K562 (cell line): ENCODE results near the gene SRL. TPM values are rescaled to one million over a fixed set of nuclear protein-coding genes. Genes with fewer than 3 reads are reported as not detected.

Source experiments
- CCAR2 ChIP-seq: fragments of 200-400 bp; formaldehyde crosslinking; IDR thresholded peaks from 2 replicates; pipeline ENCODE4 v1.6.1; 2017; ENCODE audit warnings: mild to moderate bottlenecking, low read depth, low read length
- COPS2 ChIP-seq: fragments of 450-650 bp; conservative IDR thresholded peaks from 2 replicates; pipeline ENCODE4 v1.6.1; 2016; ENCODE audit warnings: mild to moderate bottlenecking, moderate library complexity
- ETS2 ChIP-seq: IDR thresholded peaks from 2 replicates; pipeline ENCODE4 v1.6.1; 2016; ENCODE audit warnings: borderline replicate concordance, missing genetic modification characterization, mild to moderate bottlenecking, moderate library complexity, missing compliant biosample characterization; ENCODE audit not compliant: poor library complexity, severe bottlenecking
- GATAD2A ChIP-seq: fragments of 450-650 bp; IDR thresholded peaks from 2 replicates; pipeline ENCODE4 v1.6.1; 2017
- JUND ChIP-seq, 2 experiments: IDR thresholded peaks; 2 replicates in 1 of 2; 3 replicates in 1 of 2; pipeline ENCODE4 v1.6.1; 2011; ENCODE audit warnings: borderline replicate concordance in 2 of 2, low read depth in 2 of 2, low read length in 2 of 2, improper control_type of control experiment in 1 of 2, missing biosample characterization in 1 of 2, missing genetic modification characterization in 1 of 2, missing genetic modification reagents in 1 of 2
- NR2C2 ChIP-seq, 2 experiments: fragments of 200-800 bp in 1 of 2; sonication (Bioruptor generic) in 1 of 2; sonication (generic) in 1 of 2; formaldehyde crosslinking in 1 of 2; IDR thresholded peaks; 2 replicates each; pipeline versions ENCODE4 v1.6.1 to v1.8.0; 2016 to 2022; ENCODE audit warnings: mild to moderate bottlenecking in 1 of 2, missing compliant biosample characterization in 1 of 2, missing genetic modification characterization in 1 of 2, missing genetic modification reagents in 1 of 2
- RBM39 ChIP-seq: fragments of 200-400 bp; formaldehyde crosslinking; optimal IDR thresholded peaks from 2 replicates; pipeline ENCODE3; 2018; ENCODE audit warnings: low read depth, low read length
- SMAD4 ChIP-seq: fragments of 250-450 bp; sonication (Bioruptor Pico); conservative IDR thresholded peaks from 2 replicates; pipeline ENCODE4 v1.8.0; 2021; ENCODE audit warnings: inconsistent platforms, mild to moderate bottlenecking, moderate library complexity
- SRSF9 ChIP-seq: fragments of 200-400 bp; formaldehyde crosslinking; IDR thresholded peaks from 2 replicates; pipeline ENCODE4 v1.6.1; 2017; ENCODE audit warnings: low read depth, low read length, borderline replicate concordance
- SUPT5H ChIP-seq: fragments of 450-650 bp; IDR thresholded peaks from 2 replicates; pipeline ENCODE4 v1.6.1; 2016
- TAL1 ChIP-seq: fragments of 450-650 bp; IDR thresholded peaks from 2 replicates; pipeline ENCODE4 v1.6.1; 2016; ENCODE audit warnings: mild to moderate bottlenecking
- TARDBP ChIP-seq: fragments of 450-650 bp; IDR thresholded peaks from 2 replicates; pipeline ENCODE4 v1.6.1; 2016
- ZBTB17 ChIP-seq: fragments of 450-650 bp; formaldehyde crosslinking; IDR thresholded peaks from 2 replicates; pipeline ENCODE4 v1.4.0; 2020; ENCODE audit warnings: mild to moderate bottlenecking
- ZC3H4 ChIP-seq: sonication (generic); formaldehyde crosslinking; IDR thresholded peaks from 2 replicates; pipeline ENCODE4 v1.9.0; 2021; ENCODE audit warnings: missing genetic modification reagents, borderline replicate concordance
- ZNF253 ChIP-seq: fragments of 250-450 bp; sonication (Bioruptor Pico); conservative IDR thresholded peaks from 2 replicates; pipeline ENCODE4 v1.6.1; 2021; ENCODE audit warnings: mild to moderate bottlenecking
- ZNF354B ChIP-seq: fragments of 250-450 bp; sonication (Bioruptor Pico); IDR thresholded peaks from 2 replicates; pipeline ENCODE4 v1.4.0; 2020
- ZNF583 ChIP-seq: fragments of 250-450 bp; sonication (Bioruptor Pico); IDR thresholded peaks from 2 replicates; pipeline ENCODE4 v1.4.0; 2020
- ZNF76 ChIP-seq: fragments of 250-450 bp; sonication (Bioruptor Pico); IDR thresholded peaks from 2 replicates; pipeline ENCODE4 v1.4.0; 2020; ENCODE audit warnings: mild to moderate bottlenecking, moderate library complexity, borderline replicate concordance
- polyA plus RNA-seq, 8 experiments: library from polyadenylated mRNA; depleted of rRNA in 4 of 8; stranded (reverse) in 5 of 8; unstranded in 3 of 8; fragments of >200 nt; fragmentation: Nextera tagmentation in 2 of 8; fragmentation: Illumina TruSeq in 1 of 8; extraction: Ambion mirVana in 2 of 8; extraction: Trizol in 1 of 8; gene quantifications; 2 replicates each; pipeline versions ENCODE4 v1.2.1 to v1.2.3, GENCODE V29; 2011 to 2014; ENCODE audit warnings: inconsistent platforms in 1 of 8, missing spikeins in 1 of 8
- total RNA-seq, 7 experiments: library from RNA; depleted of rRNA in 6 of 7; stranded (reverse); fragments of >200 nt in 6 of 7; fragmentation: Illumina TruSeq in 2 of 7; extraction: Trizol in 2 of 7; gene quantifications; 2 replicates each; pipeline versions ENCODE4 v1.2.1 to v1.2.3, GENCODE V29; 2011 to 2021; ENCODE audit warnings: low replicate concordance in 1 of 7
- TF ChIP-seq, protein P1 (sequence below): fragments of 450-650 bp; IDR thresholded peaks from 2 replicates; pipeline ENCODE4 v1.6.1; 2017; ENCODE audit warnings: antibody characterized with exemption, mild to moderate bottlenecking
- TF ChIP-seq, protein P2 (sequence below): fragments of 250-450 bp; sonication (Bioruptor Pico); IDR thresholded peaks from 2 replicates; pipeline ENCODE4 v1.5.0; 2021
- TF ChIP-seq, protein P3 (sequence below): fragments of 450-650 bp; IDR thresholded peaks from 2 replicates; pipeline ENCODE4 v1.6.1; 2016

SRL gene
- total and polyA plus RNA-seq, 9 of the 15 experiments (the other 6 are each of a cell fraction or from before 2014, with no cell fraction given), result 0.01 TPM; not detected in 8

- TF ChIP-seq JUND (IDR thresholded peaks at IDR 0.05; ENCODE audit: borderline replicate concordance, low read depth, low read length) (peak; percentile 17; the same call in 1 of the 2 replicates), JUND (tag; IDR thresholded peaks at IDR 0.05; ENCODE audit: borderline replicate concordance, low read depth, low read length) (no peak; the same call in 2 of the 3 replicates), ZNF76 (peak; percentile 33; the same call in 1 of the 2 replicates), ZNF354B (CRISPR knock-in tag) (no peak), GATAD2A (no peak), SMAD4 (CRISPR knock-in tag) (peak; percentile 64; the same call in 1 of the 2 replicates), COPS2 (no peak), CCAR2 (no peak), ETS2 (tag) (no peak), RBM39 (no peak), ZNF253 (CRISPR knock-in tag) (no peak), SUPT5H (peak; percentile 75), SRSF9 (no peak), TARDBP (no peak), NR2C2 (CRISPR knock-in tag; IDR thresholded peaks at IDR 0.05) (no peak), NR2C2 (tag; IDR thresholded peaks at IDR 0.05) (peak; percentile 90), ZNF583 (peak; percentile 78), ZC3H4 (CRISPR knock-in tag) (no peak), TAL1 (no peak), ZBTB17 (no peak)
- TF ChIP-seq, protein P1, sequence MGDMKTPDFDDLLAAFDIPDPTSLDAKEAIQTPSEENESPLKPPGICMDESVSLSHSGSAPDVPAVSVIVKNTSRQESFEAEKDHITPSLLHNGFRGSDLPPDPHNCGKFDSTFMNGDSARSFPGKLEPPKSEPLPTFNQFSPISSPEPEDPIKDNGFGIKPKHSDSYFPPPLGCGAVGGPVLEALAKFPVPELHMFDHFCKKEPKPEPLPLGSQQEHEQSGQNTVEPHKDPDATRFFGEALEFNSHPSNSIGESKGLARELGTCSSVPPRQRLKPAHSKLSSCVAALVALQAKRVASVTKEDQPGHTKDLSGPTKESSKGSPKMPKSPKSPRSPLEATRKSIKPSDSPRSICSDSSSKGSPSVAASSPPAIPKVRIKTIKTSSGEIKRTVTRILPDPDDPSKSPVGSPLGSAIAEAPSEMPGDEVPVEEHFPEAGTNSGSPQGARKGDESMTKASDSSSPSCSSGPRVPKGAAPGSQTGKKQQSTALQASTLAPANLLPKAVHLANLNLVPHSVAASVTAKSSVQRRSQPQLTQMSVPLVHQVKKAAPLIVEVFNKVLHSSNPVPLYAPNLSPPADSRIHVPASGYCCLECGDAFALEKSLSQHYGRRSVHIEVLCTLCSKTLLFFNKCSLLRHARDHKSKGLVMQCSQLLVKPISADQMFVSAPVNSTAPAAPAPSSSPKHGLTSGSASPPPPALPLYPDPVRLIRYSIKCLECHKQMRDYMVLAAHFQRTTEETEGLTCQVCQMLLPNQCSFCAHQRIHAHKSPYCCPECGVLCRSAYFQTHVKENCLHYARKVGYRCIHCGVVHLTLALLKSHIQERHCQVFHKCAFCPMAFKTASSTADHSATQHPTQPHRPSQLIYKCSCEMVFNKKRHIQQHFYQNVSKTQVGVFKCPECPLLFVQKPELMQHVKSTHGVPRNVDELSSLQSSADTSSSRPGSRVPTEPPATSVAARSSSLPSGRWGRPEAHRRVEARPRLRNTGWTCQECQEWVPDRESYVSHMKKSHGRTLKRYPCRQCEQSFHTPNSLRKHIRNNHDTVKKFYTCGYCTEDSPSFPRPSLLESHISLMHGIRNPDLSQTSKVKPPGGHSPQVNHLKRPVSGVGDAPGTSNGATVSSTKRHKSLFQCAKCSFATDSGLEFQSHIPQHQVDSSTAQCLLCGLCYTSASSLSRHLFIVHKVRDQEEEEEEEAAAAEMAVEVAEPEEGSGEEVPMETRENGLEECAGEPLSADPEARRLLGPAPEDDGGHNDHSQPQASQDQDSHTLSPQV, result peak; percentile 98
- TF ChIP-seq, protein P2, sequence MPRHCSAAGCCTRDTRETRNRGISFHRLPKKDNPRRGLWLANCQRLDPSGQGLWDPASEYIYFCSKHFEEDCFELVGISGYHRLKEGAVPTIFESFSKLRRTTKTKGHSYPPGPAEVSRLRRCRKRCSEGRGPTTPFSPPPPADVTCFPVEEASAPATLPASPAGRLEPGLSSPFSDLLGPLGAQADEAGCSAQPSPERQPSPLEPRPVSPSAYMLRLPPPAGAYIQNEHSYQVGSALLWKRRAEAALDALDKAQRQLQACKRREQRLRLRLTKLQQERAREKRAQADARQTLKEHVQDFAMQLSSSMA (CRISPR knock-in tag), result no peak
- TF ChIP-seq, protein P3, sequence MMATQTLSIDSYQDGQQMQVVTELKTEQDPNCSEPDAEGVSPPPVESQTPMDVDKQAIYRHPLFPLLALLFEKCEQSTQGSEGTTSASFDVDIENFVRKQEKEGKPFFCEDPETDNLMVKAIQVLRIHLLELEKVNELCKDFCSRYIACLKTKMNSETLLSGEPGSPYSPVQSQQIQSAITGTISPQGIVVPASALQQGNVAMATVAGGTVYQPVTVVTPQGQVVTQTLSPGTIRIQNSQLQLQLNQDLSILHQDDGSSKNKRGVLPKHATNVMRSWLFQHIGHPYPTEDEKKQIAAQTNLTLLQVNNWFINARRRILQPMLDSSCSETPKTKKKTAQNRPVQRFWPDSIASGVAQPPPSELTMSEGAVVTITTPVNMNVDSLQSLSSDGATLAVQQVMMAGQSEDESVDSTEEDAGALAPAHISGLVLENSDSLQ, result peak; percentile 93
These were observed 2.6 kb upstream of the SRL start (continued) for GRCh38 chr16:4244254-4245076.
